ENCODE data around the gene GGPS1. TPM values are rescaled to one million over a fixed set of nuclear protein-coding genes. Genes with fewer than 3 reads are reported as not detected.
"Not testable (repeated sequence)": the region's sequence is repeated elsewhere in the genome, so short reads cannot be mapped to it uniquely, and the experiment has no call there.

Gene GGPS1
- total RNA-seq, 2 experiments from 2014 or later: 21.9 to 30.8 TPM

DNA sequence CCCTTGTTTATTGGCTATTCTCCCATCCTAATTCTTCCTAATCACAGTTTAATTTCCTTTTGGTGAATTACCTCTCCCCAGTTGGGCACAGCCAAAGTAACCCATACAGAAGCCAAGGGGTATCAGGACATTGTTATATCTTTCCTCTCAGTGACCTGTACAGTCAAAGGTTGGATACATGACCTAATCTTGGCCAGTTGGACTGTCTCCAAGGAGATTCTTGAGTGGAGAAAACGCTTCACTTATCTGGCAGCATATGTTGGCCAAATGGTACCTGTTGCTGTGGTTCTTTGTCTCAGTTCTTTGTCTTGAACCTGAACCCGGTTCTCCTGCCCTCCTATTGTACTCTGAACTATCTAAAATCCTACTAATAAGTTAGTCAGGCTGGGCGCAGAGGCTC, 23.5 kb downstream of the GGPS1 start:
- intact Hi-C loops (cut with micrococcal nuclease; ENCODE audit: unreplicated experiment): no loop called here
- H4K20me1 ChIP-seq (ENCODE audit: insufficient read depth, low read length): no peaks in the 10 kb centered on the region
- H3K4me3 ChIP-seq (ENCODE audit: low read depth, low read length, poor library complexity, severe bottlenecking): no peak overlapping the region
- H3K4me1 ChIP-seq (ENCODE audit: insufficient read depth, low read length, poor library complexity, severe bottlenecking): no peaks in the 10 kb centered on the region
- H2AFZ ChIP-seq (ENCODE audit: low read length): no peak overlapping the region
- H3K79me2 ChIP-seq (ENCODE audit: insufficient read depth, low read depth, low read length): no peaks in the 10 kb centered on the region
- no peak overlapping the region for H3K4me2 ChIP-seq (ENCODE audit: low read length)
- ChIA-PET POLR2A (no interaction called here), CTCF (ENCODE audit: unreplicated experiment) (no interaction called here)
- no peak overlapping the region for H3K27ac ChIP-seq (ENCODE audit: low read depth, low read length, poor library complexity, severe bottlenecking)
- no peaks in the 10 kb centered on the region for H3K9me2 ChIP-seq (ENCODE audit: insufficient read depth, low read length)
- no TSS peak for BruUV-seq (replicated peaks)
- H3K36me3 ChIP-seq (ENCODE audit: insufficient read depth, low read length): no peaks in the 10 kb centered on the region
- DNase-seq (ENCODE audit: low spot score): no peak
- H3K9me3 ChIP-seq (ENCODE audit: low read length): no peaks in the 10 kb centered on the region
- TF ChIP-seq EZH2phosphoT487 (IDR thresholded peaks at IDR 0.05; ENCODE audit: borderline replicate concordance, low read depth, low read length): no peak
- TF ChIP-seq, protein P1, sequence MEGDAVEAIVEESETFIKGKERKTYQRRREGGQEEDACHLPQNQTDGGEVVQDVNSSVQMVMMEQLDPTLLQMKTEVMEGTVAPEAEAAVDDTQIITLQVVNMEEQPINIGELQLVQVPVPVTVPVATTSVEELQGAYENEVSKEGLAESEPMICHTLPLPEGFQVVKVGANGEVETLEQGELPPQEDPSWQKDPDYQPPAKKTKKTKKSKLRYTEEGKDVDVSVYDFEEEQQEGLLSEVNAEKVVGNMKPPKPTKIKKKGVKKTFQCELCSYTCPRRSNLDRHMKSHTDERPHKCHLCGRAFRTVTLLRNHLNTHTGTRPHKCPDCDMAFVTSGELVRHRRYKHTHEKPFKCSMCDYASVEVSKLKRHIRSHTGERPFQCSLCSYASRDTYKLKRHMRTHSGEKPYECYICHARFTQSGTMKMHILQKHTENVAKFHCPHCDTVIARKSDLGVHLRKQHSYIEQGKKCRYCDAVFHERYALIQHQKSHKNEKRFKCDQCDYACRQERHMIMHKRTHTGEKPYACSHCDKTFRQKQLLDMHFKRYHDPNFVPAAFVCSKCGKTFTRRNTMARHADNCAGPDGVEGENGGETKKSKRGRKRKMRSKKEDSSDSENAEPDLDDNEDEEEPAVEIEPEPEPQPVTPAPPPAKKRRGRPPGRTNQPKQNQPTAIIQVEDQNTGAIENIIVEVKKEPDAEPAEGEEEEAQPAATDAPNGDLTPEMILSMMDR (conservative IDR thresholded peaks at IDR 0.05; ENCODE audit: low read length): no peak

DNA sequence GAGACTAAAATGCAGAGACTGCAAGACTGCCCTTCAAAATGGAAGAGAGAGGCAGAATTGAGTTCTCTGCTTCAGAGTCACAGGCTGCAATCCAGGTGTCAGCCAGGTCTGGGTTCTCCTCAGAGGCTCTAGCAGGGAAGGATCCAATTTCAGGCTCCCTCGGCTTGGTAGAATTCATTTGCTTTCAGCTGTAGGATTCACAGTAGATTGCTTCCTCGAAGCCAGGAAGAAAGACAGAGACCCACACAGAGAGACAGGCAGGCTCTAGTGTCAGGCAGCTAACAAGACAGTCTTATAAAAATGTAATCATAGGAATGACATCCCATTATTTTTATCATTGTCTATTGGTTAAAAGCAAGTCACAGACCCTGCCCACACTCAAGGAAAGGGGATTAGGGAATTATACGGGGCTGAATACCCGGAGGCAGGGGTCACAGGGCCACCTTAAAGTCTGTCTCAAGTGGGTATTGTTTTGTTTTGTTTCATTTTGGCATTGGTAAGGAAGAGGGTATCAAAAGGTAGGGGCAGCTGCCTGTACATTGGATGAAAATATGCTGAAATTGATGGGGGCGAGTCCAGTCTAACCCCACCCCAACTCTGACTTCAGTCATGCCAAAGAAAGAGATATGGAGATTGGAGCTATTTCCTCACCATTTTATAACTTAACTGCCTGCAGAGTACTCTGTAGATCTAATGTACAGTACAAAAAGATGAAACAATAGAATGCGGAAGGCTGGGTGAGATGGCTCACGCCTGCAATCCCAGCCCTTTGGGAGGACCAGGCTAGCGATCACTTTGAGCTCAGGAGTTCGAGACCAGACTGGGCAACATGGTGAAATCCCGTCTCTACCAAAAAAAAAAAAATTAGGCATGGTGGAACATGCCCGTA, 29.4 kb downstream of the GGPS1 start:
- POLR2A ChIA-PET: interaction anchor here (0.6 to 1.9 kb wide), 7 partner anchors 10 to 485 kb away, joined by 3 to 6 read pairs (median 5); partner anchors contain the start of gene TBCE
- Histone ChIP-seq H3K9me3 (ENCODE audit: low read length) (no peaks in the 10 kb centered on the region), H2AFZ (ENCODE audit: low read length) (peak overlapping the region; percentile 48), H3K79me2 (ENCODE audit: insufficient read depth, low read depth, low read length) (no peaks in the 10 kb centered on the region), H3K4me3 (ENCODE audit: low read depth, low read length, poor library complexity, severe bottlenecking) (no peak overlapping the region), H3K36me3 (ENCODE audit: insufficient read depth, low read length) (no peaks in the 10 kb centered on the region), H3K4me2 (ENCODE audit: low read length) (peak overlapping the region; percentile 26; the same call in 1 of the 2 replicates), H3K27ac (ENCODE audit: low read depth, low read length, poor library complexity, severe bottlenecking) (no peak overlapping the region), H4K20me1 (ENCODE audit: insufficient read depth, low read length) (no peaks in the 10 kb centered on the region), H3K4me1 (ENCODE audit: insufficient read depth, low read length, poor library complexity, severe bottlenecking) (no peaks in the 10 kb centered on the region), H3K9me2 (ENCODE audit: insufficient read depth, low read length) (no peaks in the 10 kb centered on the region)
- intact Hi-C loops (cut with micrococcal nuclease; ENCODE audit: unreplicated experiment): no loop called here
- CTCF ChIA-PET (ENCODE audit: unreplicated experiment): interaction anchor here (1.5 kb wide), 1 partner anchor 10 kb away, joined by 3 read pairs; the partner anchor contains the start of gene TBCE
- no peak for TF ChIP-seq EZH2phosphoT487 (IDR thresholded peaks at IDR 0.05; ENCODE audit: borderline replicate concordance, low read depth, low read length)
- TF ChIP-seq, protein P1 (conservative IDR thresholded peaks at IDR 0.05; ENCODE audit: low read length): no peak
- no peak for DNase-seq (ENCODE audit: low spot score)
- no TSS peak for BruUV-seq (replicated peaks)

DNA sequence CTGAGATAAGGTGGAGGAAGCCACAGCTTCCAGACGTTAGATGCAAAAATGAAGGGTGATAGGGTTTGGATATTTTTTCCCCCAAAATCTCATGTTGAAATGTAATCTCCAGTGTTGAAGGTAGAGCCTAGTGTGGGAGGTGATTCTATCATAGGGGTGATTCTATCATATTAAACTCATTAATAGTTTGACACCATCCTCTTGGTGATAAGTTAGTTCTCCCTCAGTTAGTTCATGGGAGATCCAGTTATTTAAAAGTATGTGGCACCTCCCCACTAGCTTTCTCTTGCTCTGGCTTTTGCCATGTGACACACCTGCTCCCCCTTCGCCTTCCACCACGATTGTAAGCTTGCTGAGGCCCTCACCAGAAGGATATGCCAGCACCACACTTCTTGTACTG, 30.5 kb downstream of the GGPS1 start:
- no TSS peak for BruUV-seq (replicated peaks)
- H3K9me2 ChIP-seq (ENCODE audit: insufficient read depth, low read length): no peaks in the 10 kb centered on the region
- DNase-seq (ENCODE audit: low spot score): no peak
- H3K4me3 ChIP-seq (ENCODE audit: low read depth, low read length, poor library complexity, severe bottlenecking): no peak overlapping the region
- intact Hi-C loops (cut with micrococcal nuclease; ENCODE audit: unreplicated experiment): no loop called here
- H3K9me3 ChIP-seq (ENCODE audit: low read length): no peaks in the 10 kb centered on the region
- TF ChIP-seq, protein P1 (conservative IDR thresholded peaks at IDR 0.05; ENCODE audit: low read length): no peak
- no peak for TF ChIP-seq EZH2phosphoT487 (IDR thresholded peaks at IDR 0.05; ENCODE audit: borderline replicate concordance, low read depth, low read length)
- no peak overlapping the region; the same call in 1 of the 2 replicates for H2AFZ ChIP-seq (ENCODE audit: low read length)
- H3K27ac ChIP-seq (ENCODE audit: low read depth, low read length, poor library complexity, severe bottlenecking): no peak overlapping the region
- no peaks in the 10 kb centered on the region for H4K20me1 ChIP-seq (ENCODE audit: insufficient read depth, low read length)
- H3K36me3 ChIP-seq (ENCODE audit: insufficient read depth, low read length): no peaks in the 10 kb centered on the region
- no peak overlapping the region for H3K4me2 ChIP-seq (ENCODE audit: low read length)
- no peaks in the 10 kb centered on the region for H3K4me1 ChIP-seq (ENCODE audit: insufficient read depth, low read length, poor library complexity, severe bottlenecking)
- CTCF ChIA-PET (ENCODE audit: unreplicated experiment): interaction anchor here (1.0 to 1.5 kb wide), 2 partner anchors 9 to 118 kb away, joined by 3 read pairs; partner anchors contain the start of gene TBCE
- no peaks in the 10 kb centered on the region for H3K79me2 ChIP-seq (ENCODE audit: insufficient read depth, low read depth, low read length)
- POLR2A ChIA-PET: interaction anchor here (0.7 to 1.9 kb wide), 6 partner anchors 9 to 1192 kb away, joined by 3 to 5 read pairs (median 4); partner anchors contain the start of gene TBCE

DNA sequence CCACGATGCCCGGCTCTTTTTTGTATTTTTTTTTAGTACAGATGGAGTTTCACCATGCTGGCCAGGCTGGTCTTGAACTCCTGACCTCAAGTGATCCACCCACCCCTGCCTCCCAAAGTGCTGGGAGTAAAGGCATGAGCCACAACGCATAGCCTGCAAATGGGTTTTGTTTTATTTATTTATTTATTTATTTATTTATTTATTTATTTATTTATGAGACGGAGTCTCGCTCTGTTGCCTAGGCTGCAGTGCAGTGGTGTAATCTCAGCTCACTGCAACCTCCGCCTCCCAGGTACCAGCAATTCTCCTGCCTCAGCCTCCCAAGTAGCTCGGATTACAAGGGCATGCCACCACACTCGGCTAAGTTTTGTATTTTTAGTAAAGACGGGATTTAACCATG, 35.8 kb downstream of the GGPS1 start:
- H3K4me2 ChIP-seq (ENCODE audit: low read length); DNase-seq (ENCODE audit: low spot score); H3K79me2 ChIP-seq (ENCODE audit: insufficient read depth, low read depth, low read length); BruUV-seq (replicated peaks); H3K9me3 ChIP-seq (ENCODE audit: low read length); H3K27ac ChIP-seq (ENCODE audit: low read depth, low read length, poor library complexity, severe bottlenecking); CTCF ChIA-PET (ENCODE audit: unreplicated experiment); H3K36me3 ChIP-seq (ENCODE audit: insufficient read depth, low read length); intact Hi-C loops (cut with micrococcal nuclease; ENCODE audit: unreplicated experiment); H2AFZ ChIP-seq (ENCODE audit: low read length); H4K20me1 ChIP-seq (ENCODE audit: insufficient read depth, low read length); H3K4me3 ChIP-seq (ENCODE audit: low read depth, low read length, poor library complexity, severe bottlenecking); H3K9me2 ChIP-seq (ENCODE audit: insufficient read depth, low read length): not testable (repeated sequence)
- H3K4me1 ChIP-seq (ENCODE audit: insufficient read depth, low read length, poor library complexity, severe bottlenecking): peaks cover 10% of the 10 kb centered on the region
- POLR2A ChIA-PET: interaction anchor here (0.5 to 1.1 kb wide), 4 partner anchors 8 to 106 kb away, joined by 4 to 5 read pairs (median 4); no protein-coding TSS in a partner anchor
